ENCODE measurements around the gene WNT7B. TPM values are rescaled to one million over a fixed set of nuclear protein-coding genes. Genes with fewer than 3 reads are reported as not detected.
A peak's percentile ranks its signal among the peaks of the same experiment; 100 is the strongest.

WNT7B gene
- total RNA-seq (not detected), polyA plus RNA-seq (not detected)
- long read RNA-seq, donor 1 = 0 reads
- long read RNA-seq, donor 2 = 0 reads

GRCh38 chr22:45977003-45977411 lies at the start of gene WNT7B:
WNT7B (minus strand) TSS chr22:45977162; CDS start chr22:45976754, 408 bp downstream.
- intact Hi-C loops (cut with DNase I; ENCODE audit: low total_unique reads) = no loop called here
- 0 to 2% (median 1%) methylated on average over 13 to 49 of the region's 49 CpGs for WGBS, 5 donors
- no peaks in the 10 kb centered on the region for H3K36me3 ChIP-seq
- H3K4me1 ChIP-seq = peaks cover 11 to 62% (median 44%) of the 10 kb centered on the region in 6 donors
- H3K9me3 ChIP-seq = no peaks in the 10 kb centered on the region
- H3K4me3 ChIP-seq = peak within 1 kb of the TSS in 6 of 8 donors; percentile 10 to 88 (median 16)
- H3K27ac ChIP-seq = no peak within 1 kb of the TSS
- DNase-seq = no peak
- peaks cover 3 to 72% (median 63%) of the 10 kb centered on the region in 7 donors for H3K27me3 ChIP-seq (replicated peaks in 1 of 7)
- TF ChIP-seq POLR2AphosphoS5 (IDR thresholded peaks at IDR 0.05) = no peak
- TF ChIP-seq POLR2A (IDR thresholded peaks at IDR 0.05) = no peak
- TF ChIP-seq CTCF (IDR thresholded peaks at IDR 0.05 in 8 of 11, conservative IDR thresholded peaks at IDR 0.05 in 3 of 11) = no peak

- intact Hi-C loops (cut with DNase I; ENCODE audit: low total_unique reads) = no loop called here
- Histone ChIP-seq H3K9me3 (no peaks in the 10 kb centered on the region), H3K4me3 (peak overlapping the region in 1 of 8 donors; percentile 68), H3K36me3 (no peaks in the 10 kb centered on the region), H3K4me1 (peaks cover 0 to 33% (median 19%) of the 10 kb centered on the region in 6 donors), H3K27ac (peak overlapping the region in 3 of 8 donors; percentile 39 to 57 (median 51)), H3K27me3 (replicated peaks in 1 of 7) (peaks cover 0 to 41% (median 5%) of the 10 kb centered on the region in 7 donors)
- TF ChIP-seq POLR2AphosphoS5 (IDR thresholded peaks at IDR 0.05) (no peak), POLR2A (IDR thresholded peaks at IDR 0.05) (no peak), CTCF (IDR thresholded peaks at IDR 0.05 in 8 of 11, conservative IDR thresholded peaks at IDR 0.05 in 3 of 11) (no peak)
- peak; percentile 63 for DNase-seq
- WGBS, 5 donors = 89 to 94% (median 91%) methylated on average over 16 to 17 of the region's 17 CpGs
These were observed 49.3 kb upstream of the WNT7B start for GRCh38 chr22:46025973-46026898.

GRCh38 chr22:46025225-46025972 lies 48.4 kb upstream of the WNT7B start:
- H3K36me3 ChIP-seq = no peaks in the 10 kb centered on the region
- WGBS, 5 donors = 78 to 95% (median 91%) methylated on average over 8 of the region's 8 CpGs
- intact Hi-C loops (cut with DNase I; ENCODE audit: low total_unique reads) = no loop called here
- no peak overlapping the region for H3K4me3 ChIP-seq
- H3K27ac ChIP-seq = no peak overlapping the region
- peak; percentile 23 for DNase-seq
- H3K9me3 ChIP-seq = no peaks in the 10 kb centered on the region
- H3K4me1 ChIP-seq = peaks cover 0 to 33% (median 19%) of the 10 kb centered on the region in 6 donors
- TF ChIP-seq POLR2A (IDR thresholded peaks at IDR 0.05) = no peak
- TF ChIP-seq POLR2AphosphoS5 (IDR thresholded peaks at IDR 0.05) = no peak
- TF ChIP-seq CTCF (IDR thresholded peaks at IDR 0.05 in 8 of 11, conservative IDR thresholded peaks at IDR 0.05 in 3 of 11) = no peak
- peaks cover 0 to 41% (median 5%) of the 10 kb centered on the region in 7 donors for H3K27me3 ChIP-seq (replicated peaks in 1 of 7)

All from spleen (tissue), 13 donors.